DMS153 (cell line): Measurements from ENCODE around the gene SRBD1.

Source experiments
- DNase-seq: peaks from one replicate; lab custom pipeline; 2025; lab: John Stamatoyannopoulos, UW

SRBD1 gene

DNA sequence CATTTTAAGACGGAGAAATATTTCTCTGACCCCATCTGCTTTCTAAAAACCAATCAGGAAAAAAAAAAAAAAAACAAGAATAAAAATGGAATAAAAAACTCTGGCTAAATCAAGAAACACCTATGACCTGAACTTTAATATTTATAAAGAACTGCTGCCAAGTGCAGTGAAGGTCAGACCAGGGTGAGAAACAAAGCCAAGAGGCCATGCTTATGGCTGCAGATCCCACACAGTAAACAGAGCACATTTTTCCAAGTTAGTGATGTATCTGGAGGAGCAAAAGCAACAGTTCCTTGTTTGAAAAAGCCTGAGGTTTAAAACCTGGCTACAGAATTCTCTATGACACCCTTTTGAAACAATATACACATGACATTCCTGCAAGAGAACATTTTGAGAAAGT, 242.3 kb downstream of the SRBD1 start:
- no peak for DNase-seq

DNA sequence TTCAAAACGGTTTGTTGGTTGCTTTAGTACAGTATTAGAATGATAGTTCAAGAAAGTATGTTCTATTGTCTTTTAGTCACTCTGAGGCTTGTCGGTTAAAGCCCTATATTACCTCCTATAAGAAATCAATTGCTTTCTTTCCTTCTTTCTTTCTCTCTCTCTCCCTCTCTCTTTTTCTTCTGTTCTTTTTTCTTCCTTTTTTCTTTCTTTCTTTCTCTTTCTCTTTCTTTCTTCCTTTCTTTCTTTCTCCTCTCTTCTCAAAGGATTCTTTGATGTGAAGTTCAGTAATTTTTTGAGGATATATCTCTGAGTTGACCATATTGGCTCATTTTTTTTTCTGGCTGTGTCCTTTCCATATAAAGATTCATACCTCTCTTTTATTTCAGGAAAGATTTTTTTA, 249.4 kb downstream of the SRBD1 start:
- no peak for DNase-seq

DNA sequence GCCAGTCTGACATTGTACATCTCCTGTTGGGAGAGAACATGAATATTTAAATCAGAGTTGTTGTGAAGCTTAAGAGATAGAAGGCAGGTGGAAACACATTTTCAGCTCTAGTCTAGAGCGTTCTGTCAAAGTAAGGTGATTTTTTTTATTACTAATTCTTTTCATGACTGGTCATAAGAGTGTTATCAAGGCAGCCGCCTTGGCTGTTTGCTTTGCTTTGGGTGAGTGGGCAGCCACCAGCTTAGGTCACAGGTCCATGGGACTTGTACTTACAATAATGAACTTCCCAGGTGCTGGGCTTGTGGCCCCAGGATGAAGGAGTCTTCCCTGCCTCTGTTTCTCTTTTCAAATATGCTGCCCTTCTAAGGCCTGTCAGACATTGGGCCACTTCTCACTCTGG, 256.3 kb downstream of the SRBD1 start:
- no peak for DNase-seq

DNA sequence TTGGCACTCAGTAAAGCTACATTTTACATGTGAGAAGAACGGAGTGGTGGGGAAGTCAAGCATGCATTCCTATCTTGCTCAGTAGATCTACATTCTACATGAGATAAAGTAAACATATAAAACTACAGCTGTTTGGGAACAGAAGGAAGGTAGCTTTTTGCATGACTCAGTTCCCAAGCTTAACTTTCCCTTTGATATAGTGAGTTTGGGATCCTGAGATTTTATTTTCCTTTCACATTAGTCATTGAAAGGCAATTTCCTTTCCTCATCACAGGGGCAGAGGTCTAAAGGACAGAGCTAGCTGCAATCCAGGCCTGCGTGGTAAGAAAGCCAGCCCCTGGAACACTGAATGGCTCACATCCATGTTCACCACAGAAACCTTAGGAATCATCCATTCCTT, 257.2 kb downstream of the SRBD1 start:
- DNase-seq: no peak

- no peak for DNase-seq
Measured at GRCh38 chr2:45352506-45352905, 258.6 kb downstream of the SRBD1 start.

- no peak for DNase-seq
Measured at GRCh38 chr2:45345331-45346234, 265.5 kb downstream of the SRBD1 start.

GRCh38 chr2:45344502-45344901, 266.6 kb downstream of the SRBD1 start:
- no peak for DNase-seq

DNA sequence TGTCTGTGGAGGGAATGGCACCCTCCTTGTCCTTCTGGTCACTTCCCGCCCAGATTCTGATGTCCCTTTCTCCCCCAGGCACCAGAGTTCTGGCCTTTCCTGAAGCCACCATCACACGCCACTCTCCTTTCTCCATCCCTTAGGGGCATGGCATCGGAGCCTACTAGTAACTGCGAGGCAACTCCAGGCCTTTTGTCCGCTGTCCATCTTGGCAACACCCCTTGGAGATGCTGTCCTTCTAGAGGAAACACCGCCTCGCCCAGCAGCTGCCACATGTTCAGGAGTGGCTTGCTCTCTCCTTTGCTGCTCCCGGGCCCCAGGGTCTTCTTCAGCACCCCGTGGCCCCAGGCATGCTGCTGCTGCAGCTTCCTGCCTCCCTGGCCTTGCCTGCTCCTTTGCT, 267.0 kb downstream of the SRBD1 start:
- no peak for DNase-seq

GRCh38 chr2:45343251-45344017, 267.6 kb downstream of the SRBD1 start:
- DNase-seq: no peak

GRCh38 chr2:45340318-45340717, 270.7 kb downstream of the SRBD1 start:
- no peak for DNase-seq

DNA sequence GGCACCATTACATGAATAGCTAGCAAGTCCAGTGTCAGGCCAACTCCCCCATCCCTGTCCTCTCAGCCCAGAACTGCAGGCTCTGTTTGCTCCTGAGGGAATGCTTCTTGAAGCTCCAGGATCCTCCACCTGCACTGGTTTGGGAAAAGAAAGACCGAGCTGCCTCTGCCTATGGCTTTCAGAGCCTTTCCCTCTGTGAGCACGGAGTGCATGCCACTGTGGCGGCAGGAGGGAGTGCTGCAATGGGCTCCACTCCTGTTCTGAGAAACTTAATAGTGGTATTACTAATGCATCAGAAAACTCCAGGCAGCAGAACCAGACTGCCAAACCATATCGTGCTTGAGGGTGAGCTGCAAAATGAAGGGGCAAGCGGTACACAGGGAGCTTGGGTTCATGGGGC, 271.8 kb downstream of the SRBD1 start:
- DNase-seq: no peak
